ENCODE measurements around the gene KIF20B. TPM values are rescaled to one million over a fixed set of nuclear protein-coding genes. Genes with fewer than 3 reads are reported as not detected.

KIF20B gene
- total RNA-seq, 1 donor from 2014 or later = 2.5 TPM

- intact Hi-C loops (cut with DNase I) = no loop called here
- H3K9me3 ChIP-seq = no peaks in the 10 kb centered on the region
- H3K27me3 ChIP-seq = no peaks in the 10 kb centered on the region
- no peak overlapping the region for H3K27ac ChIP-seq
- H3K4me3 ChIP-seq = no peak overlapping the region
- TF ChIP-seq, protein P1, sequence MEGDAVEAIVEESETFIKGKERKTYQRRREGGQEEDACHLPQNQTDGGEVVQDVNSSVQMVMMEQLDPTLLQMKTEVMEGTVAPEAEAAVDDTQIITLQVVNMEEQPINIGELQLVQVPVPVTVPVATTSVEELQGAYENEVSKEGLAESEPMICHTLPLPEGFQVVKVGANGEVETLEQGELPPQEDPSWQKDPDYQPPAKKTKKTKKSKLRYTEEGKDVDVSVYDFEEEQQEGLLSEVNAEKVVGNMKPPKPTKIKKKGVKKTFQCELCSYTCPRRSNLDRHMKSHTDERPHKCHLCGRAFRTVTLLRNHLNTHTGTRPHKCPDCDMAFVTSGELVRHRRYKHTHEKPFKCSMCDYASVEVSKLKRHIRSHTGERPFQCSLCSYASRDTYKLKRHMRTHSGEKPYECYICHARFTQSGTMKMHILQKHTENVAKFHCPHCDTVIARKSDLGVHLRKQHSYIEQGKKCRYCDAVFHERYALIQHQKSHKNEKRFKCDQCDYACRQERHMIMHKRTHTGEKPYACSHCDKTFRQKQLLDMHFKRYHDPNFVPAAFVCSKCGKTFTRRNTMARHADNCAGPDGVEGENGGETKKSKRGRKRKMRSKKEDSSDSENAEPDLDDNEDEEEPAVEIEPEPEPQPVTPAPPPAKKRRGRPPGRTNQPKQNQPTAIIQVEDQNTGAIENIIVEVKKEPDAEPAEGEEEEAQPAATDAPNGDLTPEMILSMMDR (IDR thresholded peaks at IDR 0.05) = no peak
- TF ChIP-seq POLR2A (IDR thresholded peaks at IDR 0.05) (no peak), POLR2AphosphoS5 (IDR thresholded peaks at IDR 0.05; ENCODE audit: insufficient read depth in 1 of 2, low read depth in 1 of 2) (no peak)
- no peaks in the 10 kb centered on the region for H3K4me1 ChIP-seq
- no peak for DNase-seq (ENCODE audit: extremely low spot score in 2 of 2)
- H3K36me3 ChIP-seq = no peaks in the 10 kb centered on the region
Measured at GRCh38 chr10:89663144-89663543, 38.2 kb upstream of the KIF20B start.

DNA sequence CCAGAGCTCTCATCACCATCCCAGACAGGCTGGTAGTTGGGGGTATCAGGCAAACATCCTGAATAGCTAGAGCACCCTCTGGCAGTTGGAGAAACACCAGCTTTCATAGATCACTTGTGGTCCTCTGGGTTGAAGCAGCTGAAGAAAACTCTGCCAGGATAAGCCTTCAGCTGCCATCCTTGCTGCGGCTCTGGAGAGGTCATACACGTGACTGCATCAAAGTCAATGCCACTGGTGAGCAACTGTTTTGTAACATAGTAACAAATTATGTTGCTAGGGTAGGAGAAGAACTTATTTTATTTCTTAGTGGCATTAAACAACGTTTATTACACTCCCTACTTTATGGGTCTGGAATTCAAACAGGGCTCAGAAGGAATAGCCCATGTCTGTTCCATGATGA lies 37.2 kb upstream of the KIF20B start:
- Histone ChIP-seq H3K27ac (no peak overlapping the region), H3K9me3 (no peaks in the 10 kb centered on the region), H3K36me3 (no peaks in the 10 kb centered on the region), H3K4me1 (no peaks in the 10 kb centered on the region), H3K27me3 (no peaks in the 10 kb centered on the region), H3K4me3 (no peak overlapping the region)
- TF ChIP-seq, protein P1 (IDR thresholded peaks at IDR 0.05) = no peak
- TF ChIP-seq POLR2AphosphoS5 (IDR thresholded peaks at IDR 0.05; ENCODE audit: insufficient read depth in 1 of 2, low read depth in 1 of 2) (no peak), POLR2A (IDR thresholded peaks at IDR 0.05) (no peak)
- intact Hi-C loops (cut with DNase I) = no loop called here
- no peak for DNase-seq (ENCODE audit: extremely low spot score in 2 of 2)

DNA sequence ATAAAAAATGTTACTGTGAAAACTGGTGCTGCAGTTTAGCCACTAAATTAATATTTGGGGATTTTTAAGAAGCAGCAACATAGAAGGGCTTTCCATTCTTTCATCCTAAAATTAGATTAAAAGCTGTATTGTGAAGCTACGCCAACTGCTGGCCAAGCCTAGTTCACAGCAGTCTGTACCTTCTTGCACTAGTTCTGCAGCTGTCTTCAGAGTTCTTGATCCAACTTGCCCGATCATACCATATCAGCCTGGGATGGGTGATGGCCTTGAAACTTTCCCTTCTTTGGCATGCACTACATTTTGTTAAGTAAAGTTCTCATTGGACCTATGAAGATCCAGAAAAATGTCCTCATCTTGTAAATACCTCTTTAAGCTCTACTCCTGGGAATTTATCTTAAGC lies 36.1 kb upstream of the KIF20B start:
- H3K27ac ChIP-seq = no peak overlapping the region
- H3K4me3 ChIP-seq = no peak overlapping the region
- no peaks in the 10 kb centered on the region for H3K9me3 ChIP-seq
- H3K27me3 ChIP-seq = no peaks in the 10 kb centered on the region
- intact Hi-C loops (cut with DNase I) = no loop called here
- no peak for TF ChIP-seq POLR2AphosphoS5 (IDR thresholded peaks at IDR 0.05; ENCODE audit: insufficient read depth in 1 of 2, low read depth in 1 of 2)
- TF ChIP-seq POLR2A (IDR thresholded peaks at IDR 0.05) = no peak
- TF ChIP-seq, protein P1 (IDR thresholded peaks at IDR 0.05) = no peak
- no peaks in the 10 kb centered on the region for H3K4me1 ChIP-seq
- DNase-seq (ENCODE audit: extremely low spot score in 2 of 2) = no peak
- no peaks in the 10 kb centered on the region for H3K36me3 ChIP-seq

DNA sequence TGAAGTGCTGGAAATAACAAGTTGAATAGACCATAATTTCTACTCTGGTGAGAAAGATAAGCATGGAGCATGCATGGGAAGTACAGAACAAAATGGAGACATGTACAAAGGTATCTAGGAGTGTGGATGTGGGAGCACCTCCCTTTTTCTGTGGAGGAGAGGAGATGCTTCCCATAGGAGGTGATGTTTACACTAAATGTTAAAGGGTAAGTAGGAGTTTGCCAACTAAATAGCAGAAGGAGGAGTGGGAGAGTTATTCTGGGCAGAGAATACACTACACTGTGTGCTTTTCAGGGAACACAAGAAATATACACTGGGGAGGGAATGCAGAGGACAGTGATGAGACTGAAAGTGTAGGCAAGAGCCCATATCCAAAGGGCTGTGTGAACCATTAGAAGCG lies 35.3 kb upstream of the KIF20B start:
- no peaks in the 10 kb centered on the region for H3K36me3 ChIP-seq
- no peaks in the 10 kb centered on the region for H3K4me1 ChIP-seq
- no peak overlapping the region for H3K27ac ChIP-seq
- intact Hi-C loops (cut with DNase I) = no loop called here
- no peak for TF ChIP-seq POLR2AphosphoS5 (IDR thresholded peaks at IDR 0.05; ENCODE audit: insufficient read depth in 1 of 2, low read depth in 1 of 2)
- TF ChIP-seq POLR2A (IDR thresholded peaks at IDR 0.05) = no peak
- TF ChIP-seq, protein P1 (IDR thresholded peaks at IDR 0.05) = no peak
- no peak for DNase-seq (ENCODE audit: extremely low spot score in 2 of 2)
- H3K27me3 ChIP-seq = no peaks in the 10 kb centered on the region
- no peak overlapping the region for H3K4me3 ChIP-seq
- H3K9me3 ChIP-seq = no peaks in the 10 kb centered on the region

GRCh38 chr10:89668386-89669071 lies 32.9 kb upstream of the KIF20B start:
- no peaks in the 10 kb centered on the region for H3K36me3 ChIP-seq
- DNase-seq (ENCODE audit: extremely low spot score in 2 of 2) = no peak
- H3K4me3 ChIP-seq = no peak overlapping the region
- no peaks in the 10 kb centered on the region for H3K9me3 ChIP-seq
- no peak overlapping the region for H3K27ac ChIP-seq
- TF ChIP-seq POLR2AphosphoS5 (IDR thresholded peaks at IDR 0.05; ENCODE audit: insufficient read depth in 1 of 2, low read depth in 1 of 2) (no peak), POLR2A (IDR thresholded peaks at IDR 0.05) (no peak)
- TF ChIP-seq, protein P1 (IDR thresholded peaks at IDR 0.05) = no peak
- no peaks in the 10 kb centered on the region for H3K4me1 ChIP-seq
- H3K27me3 ChIP-seq = no peaks in the 10 kb centered on the region
- intact Hi-C loops (cut with DNase I) = no loop called here
